GM23338 (cell line): ENCODE data around the gene SLC10A2.
"Not testable (repeated sequence)": the region's sequence is repeated elsewhere in the genome, so short reads cannot be mapped to it uniquely, and the experiment has no call there.

Source experiments
- CREB1 ChIP-seq: fragments of 250-450 bp; sonication (Bioruptor Pico); IDR thresholded peaks from 2 replicates; pipeline ENCODE4 v1.5.0; 2020; ENCODE audit warnings: low read depth, mild to moderate bottlenecking, moderate library complexity
- EZH2 ChIP-seq: fragments of 200-600 bp; sonication (generic); IDR thresholded peaks from one replicate; pipeline ENCODE4 v1.8.0; 2017; ENCODE audit warnings: antibody characterized with exemption, mild to moderate bottlenecking, low read depth; ENCODE audit not compliant: unreplicated experiment
- EZH2phosphoT487 ChIP-seq: fragments of 200-600 bp; sonication (generic); IDR thresholded peaks from one replicate; pipeline ENCODE4 v1.8.1; 2018; ENCODE audit warnings: antibody characterized with exemption; ENCODE audit not compliant: unreplicated experiment
- JUNB ChIP-seq: IDR thresholded peaks from one replicate; pipeline ENCODE4 v1.6.1; 2016; ENCODE audit warnings: antibody characterized with exemption; ENCODE audit not compliant: unreplicated experiment
- POLR2AphosphoS5 ChIP-seq: IDR thresholded peaks from 2 replicates; pipeline ENCODE4 v1.6.1; 2016; ENCODE audit warnings: antibody characterized with exemption, low read depth
- TF ChIP-seq, protein P1 (sequence below), 2 experiments: fragments of 200-600 bp in 1 of 2; sonication (generic) in 1 of 2; conservative IDR thresholded peaks; 2 replicates each; pipeline versions ENCODE4 v1.5.1 to v1.6.1; 2016 to 2017; ENCODE audit warnings: antibody characterized with exemption in 2 of 2, low read depth in 2 of 2, mild to moderate bottlenecking in 2 of 2, moderate library complexity in 1 of 2
- TF ChIP-seq, protein P2 (sequence below): IDR thresholded peaks from 2 replicates; pipeline ENCODE4 v1.6.1; 2016; ENCODE audit warnings: antibody characterized with exemption

DNA sequence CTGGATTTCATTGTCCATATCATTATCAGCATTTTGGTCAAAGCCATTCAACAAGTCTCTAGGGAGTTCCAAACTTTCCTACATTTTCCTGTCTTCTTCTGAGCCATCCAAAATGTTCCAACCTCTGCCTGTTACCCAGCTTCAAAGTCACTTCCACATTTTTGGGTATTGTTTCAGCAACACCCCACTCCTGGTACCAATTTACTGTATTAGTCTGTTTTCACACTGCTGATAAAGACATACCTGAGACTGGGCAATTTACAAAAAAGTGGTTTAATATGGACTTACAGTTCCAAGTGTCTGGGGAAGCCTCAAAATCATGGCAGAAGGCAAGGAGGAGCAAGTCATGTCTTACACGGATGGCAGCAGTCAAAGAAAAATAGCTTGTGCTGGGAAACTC lies 27.4 kb upstream of the SLC10A2 start:
- TF ChIP-seq, protein P1, sequence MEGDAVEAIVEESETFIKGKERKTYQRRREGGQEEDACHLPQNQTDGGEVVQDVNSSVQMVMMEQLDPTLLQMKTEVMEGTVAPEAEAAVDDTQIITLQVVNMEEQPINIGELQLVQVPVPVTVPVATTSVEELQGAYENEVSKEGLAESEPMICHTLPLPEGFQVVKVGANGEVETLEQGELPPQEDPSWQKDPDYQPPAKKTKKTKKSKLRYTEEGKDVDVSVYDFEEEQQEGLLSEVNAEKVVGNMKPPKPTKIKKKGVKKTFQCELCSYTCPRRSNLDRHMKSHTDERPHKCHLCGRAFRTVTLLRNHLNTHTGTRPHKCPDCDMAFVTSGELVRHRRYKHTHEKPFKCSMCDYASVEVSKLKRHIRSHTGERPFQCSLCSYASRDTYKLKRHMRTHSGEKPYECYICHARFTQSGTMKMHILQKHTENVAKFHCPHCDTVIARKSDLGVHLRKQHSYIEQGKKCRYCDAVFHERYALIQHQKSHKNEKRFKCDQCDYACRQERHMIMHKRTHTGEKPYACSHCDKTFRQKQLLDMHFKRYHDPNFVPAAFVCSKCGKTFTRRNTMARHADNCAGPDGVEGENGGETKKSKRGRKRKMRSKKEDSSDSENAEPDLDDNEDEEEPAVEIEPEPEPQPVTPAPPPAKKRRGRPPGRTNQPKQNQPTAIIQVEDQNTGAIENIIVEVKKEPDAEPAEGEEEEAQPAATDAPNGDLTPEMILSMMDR (conservative IDR thresholded peaks at IDR 0.05; ENCODE audit: low read depth in 2 of 2): not testable (repeated sequence)
- TF ChIP-seq, protein P2, sequence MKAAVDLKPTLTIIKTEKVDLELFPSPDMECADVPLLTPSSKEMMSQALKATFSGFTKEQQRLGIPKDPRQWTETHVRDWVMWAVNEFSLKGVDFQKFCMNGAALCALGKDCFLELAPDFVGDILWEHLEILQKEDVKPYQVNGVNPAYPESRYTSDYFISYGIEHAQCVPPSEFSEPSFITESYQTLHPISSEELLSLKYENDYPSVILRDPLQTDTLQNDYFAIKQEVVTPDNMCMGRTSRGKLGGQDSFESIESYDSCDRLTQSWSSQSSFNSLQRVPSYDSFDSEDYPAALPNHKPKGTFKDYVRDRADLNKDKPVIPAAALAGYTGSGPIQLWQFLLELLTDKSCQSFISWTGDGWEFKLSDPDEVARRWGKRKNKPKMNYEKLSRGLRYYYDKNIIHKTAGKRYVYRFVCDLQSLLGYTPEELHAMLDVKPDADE: not testable (repeated sequence)
- not testable (repeated sequence) for TF ChIP-seq EZH2, JUNB, CREB1, EZH2phosphoT487, POLR2AphosphoS5
